ENCODE measurements around the gene PRM3.
A peak's percentile ranks its signal among the peaks of the same experiment; 100 is the strongest.

PRM3 gene

DNA sequence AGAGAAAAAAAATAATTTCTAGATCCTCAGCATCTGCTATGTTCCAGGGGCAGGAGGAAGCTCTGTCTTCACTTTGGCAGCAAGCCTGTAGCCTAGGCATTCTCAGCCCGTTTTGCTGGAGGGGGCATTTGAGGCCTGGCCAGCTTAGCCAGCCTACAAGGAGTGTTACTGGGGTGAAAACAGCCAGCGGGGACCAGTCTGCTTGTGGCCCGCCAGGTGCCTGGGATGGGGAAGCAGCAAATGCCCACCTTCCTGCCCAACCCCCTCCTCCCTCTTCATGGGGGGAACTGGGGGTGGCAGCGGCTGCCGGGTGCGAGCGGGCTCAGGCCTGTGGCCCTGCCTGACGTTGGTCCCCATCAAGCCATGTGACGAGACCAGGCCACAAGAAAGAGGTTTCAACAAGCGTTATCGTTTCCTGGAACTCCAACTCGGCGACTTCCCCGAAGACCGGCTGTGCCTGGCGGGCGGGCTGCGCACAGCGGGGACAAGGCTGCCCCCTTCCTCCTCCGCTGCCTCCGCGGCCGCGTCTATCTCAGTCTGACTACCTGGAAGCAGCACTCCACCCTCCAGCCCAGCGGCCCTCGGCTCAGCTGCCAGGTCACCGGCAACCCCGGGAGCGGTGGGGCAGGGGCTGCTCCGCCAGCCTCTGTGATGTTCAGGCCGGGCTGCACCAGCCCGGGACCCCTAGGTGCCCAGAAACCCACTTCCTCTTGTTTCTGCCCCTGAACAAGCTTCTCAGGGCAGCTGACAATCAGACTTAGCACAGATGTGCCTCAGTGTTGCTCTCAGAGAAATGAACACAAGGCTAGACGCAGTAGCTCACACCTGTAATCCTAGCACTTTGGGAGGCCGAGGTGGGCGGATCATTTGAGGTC, 40.3 kb downstream of the PRM3 start:
- Histone ChIP-seq H3K4me1 (ENCODE audit: control insufficient read depth in 1 of 2, insufficient read depth in 2 of 2, low read length in 2 of 2) (no peaks in the 10 kb centered on the region), H3K9me3 (ENCODE audit: control insufficient read depth in 1 of 2, low read length in 2 of 2) (no peaks in the 10 kb centered on the region), H3K27me3 (ENCODE audit: low read depth, low read length) (no peaks in the 10 kb centered on the region), H3K27ac (ENCODE audit: low read length) (no peak overlapping the region), H3K4me3 (ENCODE audit: low read depth in 1 of 2, low read length in 2 of 2) (no peak overlapping the region), H3K36me3 (ENCODE audit: control insufficient read depth in 1 of 2, insufficient read depth in 2 of 2, low read length in 2 of 2) (no peaks in the 10 kb centered on the region)

DNA sequence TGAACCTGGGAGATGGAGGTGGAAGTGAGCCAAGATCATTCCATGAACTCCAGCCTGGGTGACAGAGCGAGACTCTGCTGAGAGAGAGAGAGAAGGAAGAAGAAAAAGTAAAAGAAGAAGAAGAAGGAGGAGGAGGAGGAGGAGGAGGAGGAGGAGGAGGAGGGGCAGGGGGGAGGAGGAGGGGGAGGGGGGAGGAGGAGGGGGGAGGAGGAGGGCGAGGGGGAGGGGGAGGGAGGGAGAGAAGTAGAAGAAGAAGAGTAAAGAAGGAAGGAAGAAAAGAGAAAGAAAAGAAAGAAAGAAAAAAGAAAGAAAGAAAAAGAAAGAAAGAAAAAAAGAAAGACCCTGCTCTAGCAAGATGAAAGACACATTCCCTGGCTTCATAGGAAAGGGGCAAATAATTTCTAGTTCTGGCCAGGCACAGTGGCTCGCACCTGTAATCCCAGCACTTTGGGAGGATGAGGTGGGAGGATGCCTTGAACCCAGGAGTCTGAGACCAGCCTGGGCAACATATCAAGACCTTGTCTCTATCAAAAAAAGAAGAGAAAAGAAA, 41.1 kb downstream of the PRM3 start:
- Histone ChIP-seq H3K27me3 (ENCODE audit: low read depth, low read length) (no peaks in the 10 kb centered on the region), H3K4me1 (ENCODE audit: control insufficient read depth in 1 of 2, insufficient read depth in 2 of 2, low read length in 2 of 2) (no peaks in the 10 kb centered on the region), H3K36me3 (ENCODE audit: control insufficient read depth in 1 of 2, insufficient read depth in 2 of 2, low read length in 2 of 2) (no peaks in the 10 kb centered on the region), H3K27ac (ENCODE audit: low read length) (no peak overlapping the region), H3K4me3 (ENCODE audit: low read depth in 1 of 2, low read length in 2 of 2) (no peak overlapping the region), H3K9me3 (ENCODE audit: control insufficient read depth in 1 of 2, low read length in 2 of 2) (no peaks in the 10 kb centered on the region)

- H3K4me3 ChIP-seq (ENCODE audit: low read depth in 1 of 2, low read length in 2 of 2): no peak overlapping the region
- no peaks in the 10 kb centered on the region for H3K9me3 ChIP-seq (ENCODE audit: control insufficient read depth in 1 of 2, low read length in 2 of 2)
- no peaks in the 10 kb centered on the region for H3K4me1 ChIP-seq (ENCODE audit: control insufficient read depth in 1 of 2, insufficient read depth in 2 of 2, low read length in 2 of 2)
- H3K27ac ChIP-seq (ENCODE audit: low read length): no peak overlapping the region
- no peaks in the 10 kb centered on the region for H3K27me3 ChIP-seq (ENCODE audit: low read depth, low read length)
- H3K36me3 ChIP-seq (ENCODE audit: control insufficient read depth in 1 of 2, insufficient read depth in 2 of 2, low read length in 2 of 2): no peaks in the 10 kb centered on the region
These were observed 42.0 kb downstream of the PRM3 start for GRCh38 chr16:11231367-11231970.

GRCh38 chr16:11229906-11230305, 43.5 kb downstream of the PRM3 start:
- Histone ChIP-seq H3K9me3 (ENCODE audit: control insufficient read depth in 1 of 2, low read length in 2 of 2) (no peaks in the 10 kb centered on the region), H3K4me1 (ENCODE audit: control insufficient read depth in 1 of 2, insufficient read depth in 2 of 2, low read length in 2 of 2) (peaks cover 0 to 4% of the 10 kb centered on the region in 2 donors), H3K36me3 (ENCODE audit: control insufficient read depth in 1 of 2, insufficient read depth in 2 of 2, low read length in 2 of 2) (no peaks in the 10 kb centered on the region), H3K27ac (ENCODE audit: low read length) (no peak overlapping the region), H3K27me3 (ENCODE audit: low read depth, low read length) (no peaks in the 10 kb centered on the region), H3K4me3 (ENCODE audit: low read depth in 1 of 2, low read length in 2 of 2) (no peak overlapping the region)

- H3K4me1 ChIP-seq (ENCODE audit: control insufficient read depth in 1 of 2, insufficient read depth in 2 of 2, low read length in 2 of 2): peaks cover 0 to 4% of the 10 kb centered on the region in 2 donors
- no peaks in the 10 kb centered on the region for H3K9me3 ChIP-seq (ENCODE audit: control insufficient read depth in 1 of 2, low read length in 2 of 2)
- H3K27me3 ChIP-seq (ENCODE audit: low read depth, low read length): no peaks in the 10 kb centered on the region
- no peak overlapping the region for H3K27ac ChIP-seq (ENCODE audit: low read length)
- H3K4me3 ChIP-seq (ENCODE audit: low read depth in 1 of 2, low read length in 2 of 2): no peak overlapping the region
- H3K36me3 ChIP-seq (ENCODE audit: control insufficient read depth in 1 of 2, insufficient read depth in 2 of 2, low read length in 2 of 2): no peaks in the 10 kb centered on the region
These were observed 44.0 kb downstream of the PRM3 start for GRCh38 chr16:11229432-11229831.

- Histone ChIP-seq H3K36me3 (ENCODE audit: control insufficient read depth in 1 of 2, insufficient read depth in 2 of 2, low read length in 2 of 2) (no peaks in the 10 kb centered on the region), H3K4me3 (ENCODE audit: low read depth in 1 of 2, low read length in 2 of 2) (peak overlapping the region in 1 of 2 donors; percentile 8), H3K27me3 (ENCODE audit: low read depth, low read length) (no peaks in the 10 kb centered on the region), H3K27ac (ENCODE audit: low read length) (no peak overlapping the region), H3K4me1 (ENCODE audit: control insufficient read depth in 1 of 2, insufficient read depth in 2 of 2, low read length in 2 of 2) (peaks cover 0 to 4% of the 10 kb centered on the region in 2 donors), H3K9me3 (ENCODE audit: control insufficient read depth in 1 of 2, low read length in 2 of 2) (no peaks in the 10 kb centered on the region)
These were observed 47.5 kb downstream of the PRM3 start for GRCh38 chr16:11225677-11226549.

DNA sequence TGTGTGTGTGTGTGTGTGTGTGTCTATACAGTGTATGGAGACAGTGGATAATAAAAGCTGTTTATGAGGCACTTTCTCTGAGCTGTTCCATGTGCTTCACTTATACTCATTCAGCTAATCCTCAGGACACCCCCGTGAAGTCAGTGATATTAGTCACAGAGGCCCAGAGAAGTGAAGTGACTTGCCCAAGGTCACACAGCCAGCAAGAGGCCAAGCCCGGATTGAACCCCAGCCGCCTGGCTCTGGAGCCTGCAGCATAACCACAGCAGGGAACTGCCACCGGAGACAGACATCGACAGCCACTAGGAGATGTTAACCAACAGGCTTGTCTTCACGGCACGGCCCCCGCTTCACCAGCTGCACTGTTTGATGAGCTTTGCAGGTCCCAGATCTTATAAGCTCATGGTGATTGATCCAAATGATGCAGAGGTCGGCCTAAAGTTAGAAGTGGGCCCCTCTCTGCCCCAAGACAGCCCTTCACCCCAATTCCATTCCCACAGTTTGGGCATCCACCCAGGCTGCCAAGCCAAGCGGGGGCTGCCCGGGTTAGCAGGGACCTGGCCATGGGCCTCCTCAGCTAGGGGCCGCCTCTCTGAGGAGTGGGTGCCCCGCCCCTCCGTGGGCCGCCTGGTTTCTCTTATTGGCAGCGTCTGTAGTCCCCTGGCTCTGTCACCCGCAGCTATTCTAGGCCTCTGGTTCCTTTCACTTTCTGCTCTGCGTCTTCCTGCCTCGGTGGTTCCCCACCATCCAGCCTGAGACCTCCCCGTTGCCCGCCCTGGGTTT, 48.3 kb downstream of the PRM3 start:
- Histone ChIP-seq H3K36me3 (ENCODE audit: control insufficient read depth in 1 of 2, insufficient read depth in 2 of 2, low read length in 2 of 2) (no peaks in the 10 kb centered on the region), H3K9me3 (ENCODE audit: control insufficient read depth in 1 of 2, low read length in 2 of 2) (no peaks in the 10 kb centered on the region), H3K4me3 (ENCODE audit: low read depth in 1 of 2, low read length in 2 of 2) (peak overlapping the region in 1 of 2 donors; percentile 8), H3K4me1 (ENCODE audit: control insufficient read depth in 1 of 2, insufficient read depth in 2 of 2, low read length in 2 of 2) (peaks cover 0 to 4% of the 10 kb centered on the region in 2 donors), H3K27me3 (ENCODE audit: low read depth, low read length) (no peaks in the 10 kb centered on the region), H3K27ac (ENCODE audit: low read length) (no peak overlapping the region)

GRCh38 chr16:11224096-11224893, 49.1 kb downstream of the PRM3 start:
- Histone ChIP-seq H3K27ac (ENCODE audit: low read length) (no peak overlapping the region), H3K4me1 (ENCODE audit: control insufficient read depth in 1 of 2, insufficient read depth in 2 of 2, low read length in 2 of 2) (peaks cover 0 to 4% of the 10 kb centered on the region in 2 donors)

More at GRCh38 chr16:11224096-11224893, 49.1 kb downstream of the PRM3 start:
- Histone ChIP-seq H3K9me3 (ENCODE audit: control insufficient read depth in 1 of 2, low read length in 2 of 2) (no peaks in the 10 kb centered on the region), H3K36me3 (ENCODE audit: control insufficient read depth in 1 of 2, insufficient read depth in 2 of 2, low read length in 2 of 2) (no peaks in the 10 kb centered on the region), H3K4me3 (ENCODE audit: low read depth in 1 of 2, low read length in 2 of 2) (no peak overlapping the region), H3K27me3 (ENCODE audit: low read depth, low read length) (no peaks in the 10 kb centered on the region)

All from muscle layer of duodenum (tissue), 2 donors.